Measurements from ENCODE around the gene ANKS1B.

ANKS1B gene

GRCh38 chr12:99151744-99152143, 833.0 kb downstream of the ANKS1B start:
- no peak for DNase-seq

GRCh38 chr12:99147130-99147529, 837.6 kb downstream of the ANKS1B start:
- no peak for DNase-seq

GRCh38 chr12:99146730-99147129, 838.0 kb downstream of the ANKS1B start:
- no peak for DNase-seq

DNA sequence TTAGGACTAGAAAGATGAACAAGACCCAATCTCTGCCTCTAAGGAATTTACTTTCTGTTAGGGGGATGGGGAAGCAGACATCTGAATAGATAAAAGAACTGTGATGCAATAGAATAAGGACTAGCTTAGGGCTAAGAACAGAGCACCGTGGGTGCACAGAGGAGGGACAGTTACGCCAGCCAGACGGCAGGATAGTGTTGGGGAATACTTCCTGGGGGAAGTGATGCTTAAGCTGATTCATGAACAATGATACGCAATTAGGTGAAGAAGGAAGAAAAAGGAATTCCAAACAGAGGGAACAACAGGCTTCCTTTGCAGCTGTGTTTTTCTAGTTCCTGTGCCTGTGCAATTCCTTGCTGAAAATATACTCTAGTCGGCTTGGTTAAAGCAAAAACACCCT, 838.6 kb downstream of the ANKS1B start:
- DNase-seq = no peak

DNA sequence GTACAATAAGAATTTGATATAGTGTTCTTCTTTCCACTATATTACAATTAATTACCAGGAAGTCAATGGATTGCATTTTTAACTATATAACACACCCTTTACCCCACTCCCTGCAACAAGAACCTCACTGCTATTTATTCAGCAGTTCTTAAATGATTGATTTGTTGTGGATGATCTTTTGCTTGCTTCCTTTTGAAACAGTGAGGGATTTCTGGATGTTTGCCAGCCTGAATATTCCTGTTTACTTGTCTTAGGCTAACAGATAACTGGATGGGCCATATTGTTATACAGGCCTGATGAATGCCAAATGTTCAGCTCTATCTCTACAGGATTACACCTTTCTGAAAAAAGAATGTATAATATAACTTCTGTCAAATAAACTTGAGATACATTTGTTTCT, 842.1 kb downstream of the ANKS1B start:
- no peak for DNase-seq

DNA sequence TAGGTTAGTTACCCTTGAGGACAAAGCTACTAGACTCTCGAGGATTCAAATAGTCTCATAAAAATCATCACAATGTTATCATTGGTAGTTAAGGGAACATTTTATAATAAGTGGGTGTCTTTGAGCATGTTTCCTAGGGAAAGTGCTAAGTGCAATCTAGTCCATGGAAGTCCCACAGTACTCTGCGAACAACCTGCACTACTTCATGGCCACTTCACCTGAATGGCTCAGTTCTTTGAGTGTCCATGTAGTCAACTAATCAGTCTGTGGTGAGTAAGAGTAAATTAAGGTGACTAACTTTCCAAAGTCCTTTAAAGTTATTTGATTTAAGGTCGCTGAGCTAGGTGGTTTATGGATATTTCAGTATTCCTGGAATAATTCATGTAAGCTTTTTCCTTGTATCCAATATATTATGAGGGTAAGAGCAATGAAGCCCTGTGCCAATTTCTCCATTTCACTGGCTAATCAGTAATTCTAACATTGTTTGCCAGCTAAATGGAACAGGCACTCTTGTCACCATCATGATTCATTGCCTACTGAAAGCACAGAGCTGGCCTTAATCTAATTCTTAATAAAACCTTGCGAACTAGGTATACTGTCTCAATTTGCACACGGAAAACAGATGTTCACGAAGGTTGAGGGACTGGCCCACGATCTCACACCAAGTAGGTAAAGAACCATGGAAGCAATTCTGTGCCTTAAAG, 844.6 kb downstream of the ANKS1B start:
- DNase-seq = no peak

GRCh38 chr12:99138393-99138792, 846.3 kb downstream of the ANKS1B start:
- no peak for DNase-seq

GRCh38 chr12:99137124-99137855, 847.4 kb downstream of the ANKS1B start:
- no peak for DNase-seq

DNA sequence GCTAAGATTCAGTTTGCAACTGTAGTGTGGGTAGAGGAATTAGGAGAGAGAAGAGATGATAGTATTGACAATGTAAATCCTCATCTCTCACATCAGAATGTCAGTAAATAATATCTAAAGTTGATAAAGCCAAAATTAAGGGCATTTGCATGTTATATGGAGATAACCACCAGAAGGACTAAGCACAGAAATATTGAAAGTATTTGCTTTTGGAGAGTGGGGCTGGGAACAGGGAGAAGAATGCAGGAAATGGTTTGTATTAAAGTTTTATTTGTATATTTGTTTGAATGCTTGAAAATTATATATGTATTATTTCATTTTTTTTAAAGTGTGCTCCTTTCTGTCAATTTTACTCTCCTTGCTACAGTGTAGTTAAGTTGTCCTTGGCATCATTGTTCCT, 848.2 kb downstream of the ANKS1B start:
- no peak for DNase-seq

DNA sequence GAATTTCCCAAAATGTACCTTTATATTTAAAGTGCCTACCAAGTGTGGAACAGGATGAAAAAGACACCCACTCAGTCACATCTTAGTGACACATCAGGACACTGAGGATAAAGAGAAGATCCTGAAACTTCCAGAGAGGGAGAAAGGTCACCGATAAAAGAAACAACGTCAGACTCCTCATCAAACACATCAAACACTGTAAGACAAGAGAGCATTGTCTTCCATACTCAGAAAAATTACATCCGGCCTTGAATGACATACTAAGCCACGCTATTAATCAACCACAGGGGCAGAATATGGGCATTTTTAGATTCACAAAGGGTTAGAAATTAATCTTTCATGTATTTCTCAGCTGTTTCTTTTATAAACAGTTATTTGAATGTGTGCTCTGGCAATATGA, 849.4 kb downstream of the ANKS1B start:
- DNase-seq = no peak

GRCh38 chr12:99133401-99133800, 851.3 kb downstream of the ANKS1B start:
- no peak for DNase-seq

DNA sequence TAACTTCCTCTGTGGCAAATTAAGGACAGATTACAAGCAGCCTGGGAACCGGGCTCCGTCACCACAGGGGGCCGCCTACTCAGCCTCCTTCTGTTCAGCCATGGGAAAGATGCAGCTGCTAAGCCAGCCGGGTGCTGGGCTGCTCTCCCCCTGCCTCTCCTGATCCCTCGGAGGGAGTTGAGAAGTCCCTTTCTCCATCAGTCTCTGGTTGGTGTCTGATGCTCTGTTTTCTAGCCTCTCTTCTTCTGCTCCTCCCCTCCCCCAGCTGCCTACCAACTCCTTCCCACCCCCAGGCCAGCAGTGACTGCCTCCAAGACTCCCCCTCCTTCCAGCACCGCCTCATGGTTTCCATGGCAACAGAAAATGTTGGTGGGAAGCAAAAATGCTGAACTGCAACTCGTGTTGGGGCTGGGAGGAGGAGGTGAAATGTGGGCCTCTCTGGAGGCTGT, 853.0 kb downstream of the ANKS1B start:
- no peak for DNase-seq

- no peak for DNase-seq
Measured at GRCh38 chr12:99130808-99131553, 853.8 kb downstream of the ANKS1B start.

GRCh38 chr12:99128246-99128802, 856.4 kb downstream of the ANKS1B start:
- DNase-seq = no peak

DNA sequence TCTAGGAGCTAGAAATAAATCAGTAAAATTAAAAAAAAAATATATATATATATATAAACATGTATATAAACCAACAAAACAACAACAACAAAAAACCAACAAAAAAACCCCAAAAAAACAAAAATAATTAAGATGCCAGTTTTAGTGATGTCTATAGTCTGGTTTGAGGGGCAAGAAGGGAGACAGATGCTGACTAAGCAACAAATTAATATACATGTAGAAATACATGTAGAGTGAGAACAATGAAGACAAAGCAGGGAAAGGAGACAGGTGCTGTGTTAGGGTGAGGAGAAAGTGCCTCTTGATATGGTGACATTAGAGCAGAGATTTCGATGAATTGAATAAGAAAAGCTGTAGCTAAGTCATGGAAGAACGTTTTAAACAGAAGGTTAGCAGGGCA, 861.8 kb downstream of the ANKS1B start:
- no peak for DNase-seq

DNA sequence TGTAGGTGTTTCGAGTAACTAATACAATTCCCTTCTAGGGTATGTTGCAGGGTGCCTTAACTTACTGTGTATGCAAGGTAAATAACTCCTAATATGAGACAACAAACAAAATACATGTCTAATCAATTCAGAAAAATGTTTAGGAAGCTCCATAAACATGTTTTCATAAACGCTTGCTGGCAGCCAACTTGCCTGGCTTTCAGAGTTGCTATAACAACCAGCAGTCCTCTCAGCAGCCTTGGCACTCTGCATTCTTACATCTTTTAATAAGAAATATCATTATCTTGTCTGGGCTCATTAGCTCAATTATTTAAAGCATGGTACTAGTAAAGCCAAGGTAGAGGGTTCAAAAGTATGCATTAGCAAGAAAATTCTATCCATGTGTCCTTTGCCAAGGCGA, 862.2 kb downstream of the ANKS1B start:
- DNase-seq = no peak

GRCh38 chr12:99121546-99121945, 863.2 kb downstream of the ANKS1B start:
- DNase-seq = no peak

DNA sequence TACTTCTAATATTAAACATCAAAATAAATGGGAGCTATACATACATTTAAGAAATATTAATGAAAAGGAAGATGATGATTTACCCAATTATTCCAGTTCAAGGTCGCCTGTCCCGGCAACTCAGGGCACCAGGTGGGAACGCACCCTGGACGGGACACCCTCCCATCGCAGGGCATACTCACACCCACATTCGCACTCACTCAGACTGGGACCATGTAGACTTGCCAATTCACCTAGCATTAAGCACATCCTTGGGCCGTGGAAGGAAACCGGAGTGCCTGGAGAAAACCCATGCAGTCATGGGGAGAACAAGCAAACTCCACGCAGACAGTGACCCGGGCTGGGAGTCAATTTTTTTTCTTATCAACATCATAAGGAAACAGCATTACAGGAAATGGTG, 864.8 kb downstream of the ANKS1B start:
- no peak for DNase-seq

DNA sequence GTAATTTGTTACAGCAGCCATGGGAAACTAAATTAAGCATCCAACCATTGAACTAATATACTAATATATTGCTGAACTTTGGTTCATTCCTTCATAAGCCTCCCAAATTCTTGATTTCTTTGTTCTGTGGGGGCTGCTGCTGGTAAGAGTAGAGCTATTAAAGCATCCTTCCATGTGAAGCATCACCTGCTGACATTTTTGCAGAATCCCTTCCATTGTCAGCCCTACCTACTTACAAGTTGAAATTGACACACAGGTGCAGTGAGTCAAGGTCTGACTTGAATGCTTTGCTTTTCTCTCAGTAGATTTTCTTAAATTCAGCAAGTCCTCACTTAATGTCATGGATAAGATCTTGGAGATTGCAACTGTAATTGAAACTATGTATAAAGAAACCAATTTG, 865.3 kb downstream of the ANKS1B start:
- no peak for DNase-seq

GRCh38 chr12:99111600-99111999, 873.1 kb downstream of the ANKS1B start:
- DNase-seq = no peak

- DNase-seq = no peak
Measured at GRCh38 chr12:99110868-99111267, 873.9 kb downstream of the ANKS1B start.

GRCh38 chr12:99110212-99110611, 874.5 kb downstream of the ANKS1B start:
- no peak for DNase-seq

- DNase-seq = no peak
Measured at GRCh38 chr12:99108924-99109323, 875.8 kb downstream of the ANKS1B start.

- DNase-seq = no peak
Measured at GRCh38 chr12:99099786-99100185, 885.0 kb downstream of the ANKS1B start.
